ENCODE results near the gene CHRDL2. TPM values are rescaled to one million over a fixed set of nuclear protein-coding genes. Genes with fewer than 3 reads are reported as not detected.
A peak's percentile ranks its signal among the peaks of the same experiment; 100 is the strongest.

The CHRDL2 gene
- total RNA-seq, 1 experiment from 2014 or later, result 0.39 TPM

- Histone ChIP-seq H2AK5ac (ENCODE audit: insufficient read length, low read length) (no peak overlapping the region), H2BK120ac (ENCODE audit: low read depth, low read length, poor library complexity, severe bottlenecking) (no peak overlapping the region), H3K27ac (ENCODE audit: insufficient read length, low read depth, low read length) (no peak overlapping the region), H3K79me1 (ENCODE audit: insufficient read depth, low read depth, low read length, poor library complexity, severe bottlenecking) (no peaks in the 10 kb centered on the region), H3K56ac (ENCODE audit: insufficient read length, low read depth, low read length) (no peak overlapping the region), H3K23me2 (ENCODE audit: insufficient read length, low read depth, low read length, poor library complexity, severe bottlenecking) (no peaks in the 10 kb centered on the region), H3K14ac (ENCODE audit: insufficient read depth, low read length) (no peak overlapping the region; the same call in 1 of the 2 replicates), H3K4ac (ENCODE audit: low read depth, low read length) (no peak overlapping the region), H3T11ph (ENCODE audit: low read length) (no peak overlapping the region), H4K8ac (replicated peaks; ENCODE audit: insufficient read length, low read depth, low read length) (no peak overlapping the region), H2AFZ (ENCODE audit: low read length) (no peak overlapping the region), H2BK12ac (ENCODE audit: insufficient read length, low read depth, low read length) (no peak overlapping the region), H3K18ac (ENCODE audit: insufficient read length, low read depth, low read length) (no peak overlapping the region), H3K9ac (ENCODE audit: extremely low read depth, insufficient read length, low read length) (no peak overlapping the region), H2BK5ac (ENCODE audit: insufficient read length, low read length) (no peak overlapping the region), H2BK15ac (ENCODE audit: low read depth, low read length) (no peak overlapping the region), H3K4me2 (ENCODE audit: insufficient read depth, insufficient read length, low read length) (no peak overlapping the region), H2BK20ac (ENCODE audit: low read depth, low read length, poor library complexity, severe bottlenecking) (no peak overlapping the region), H4K91ac (ENCODE audit: insufficient read length, low read depth, low read length) (no peak overlapping the region), H4K20me1 (ENCODE audit: control insufficient read depth, insufficient read depth, insufficient read length) (no peaks in the 10 kb centered on the region), H3K4me1 (ENCODE audit: insufficient read depth, low read length) (no peaks in the 10 kb centered on the region), H3K79me2 (ENCODE audit: insufficient read depth, low read length) (no peaks in the 10 kb centered on the region), H3K23ac (ENCODE audit: insufficient read length, low read depth, low read length) (no peak overlapping the region), H3K27me3 (ENCODE audit: insufficient read depth, low read length) (no peaks in the 10 kb centered on the region), H3K9me3 (ENCODE audit: control insufficient read depth, low read depth, low read length) (no peaks in the 10 kb centered on the region), H4K5ac (ENCODE audit: insufficient read length, low read depth, low read length) (no peak overlapping the region)
- Mint-ChIP-seq H3K27ac (peak overlapping the region in 1 of 3 experiments; percentile 88; a peak in 2 of 7 replicates), H3K27me3 (ENCODE audit: low read depth) (no peaks in the 10 kb centered on the region), H3K9me3 (peaks cover 4 to 6% of the 10 kb centered on the region in 2 experiments; a peak in 3 of 5 replicates), H3K36me3 (ENCODE audit: insufficient read depth in 1 of 3, low read depth in 3 of 3) (peaks cover 0 to 3% (median 1%) of the 10 kb centered on the region in 3 experiments; a peak in 5 of 7 replicates), H3K4me3 (no peak overlapping the region), H3K4me1 (peaks cover 8 to 13% of the 10 kb centered on the region in 2 experiments)
- no peak for TF ChIP-seq CTCF (conservative IDR thresholded peaks at IDR 0.05)
- DNase-seq, result no peak
- no CpG with 5 or more reads among the region's 17 CpGs for WGBS (ENCODE audit: extremely low coverage, insufficient read length, low lambda C conversion rate)
Observed at GRCh38 chr11:74669211-74670160, 61.7 kb downstream of the CHRDL2 start.
